Spleen (tissue), 7 donors: Measurements from ENCODE around the gene MCCC1.

Source experiments
- POLR2AphosphoS5 ChIP-seq, 3 donors: sonication (generic); formaldehyde crosslinking; IDR thresholded peaks; one replicate each; pipeline ENCODE4 v1.5.1; 2017; ENCODE audit warnings: antibody characterized with exemption in 3 of 3
- TF ChIP-seq, protein P1 (sequence below), 11 experiments: fragments of 200-600 bp in 7 of 11; fragments of 450-650 bp in 4 of 11; sonication (generic) in 4 of 11; IDR thresholded peaks in 8 of 11; conservative IDR thresholded peaks in 3 of 11; 1 replicate in 7 of 11; 2 replicates in 4 of 11; pipeline versions ENCODE4 v1.4.0 to v1.8.0; 2016 to 2021; ENCODE audit warnings: antibody characterized with exemption in 11 of 11, inconsistent platforms in 4 of 11, mild to moderate bottlenecking in 1 of 11
- donor health status: DM: no; HTN: no; CAD: no; lungs with moderate emphysema.
- donor health status: DM: no; HTN: no; CAD: no.
- donor health status: DM: no; HTN: no; CAD: no.

DNA sequence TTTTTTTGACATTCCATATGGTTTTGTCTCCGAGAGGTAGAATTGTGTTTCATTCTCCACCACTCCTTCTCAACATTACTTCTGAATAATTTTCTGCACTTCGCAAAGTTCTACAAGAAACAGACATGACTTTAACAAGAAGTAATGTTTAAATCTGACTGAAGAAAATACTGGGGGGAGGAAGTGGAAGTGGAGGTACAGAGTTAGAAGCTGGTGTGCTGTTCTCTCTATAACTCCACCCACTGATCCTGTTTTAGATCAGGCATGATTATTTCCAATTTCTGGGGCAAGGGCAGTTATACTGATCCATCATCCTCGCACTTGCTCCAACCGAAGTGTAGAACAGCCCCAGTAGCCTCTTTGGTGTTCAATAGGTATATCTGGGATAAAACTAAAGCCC, 9.2 kb upstream of the MCCC1 start:
- TF ChIP-seq, protein P1, sequence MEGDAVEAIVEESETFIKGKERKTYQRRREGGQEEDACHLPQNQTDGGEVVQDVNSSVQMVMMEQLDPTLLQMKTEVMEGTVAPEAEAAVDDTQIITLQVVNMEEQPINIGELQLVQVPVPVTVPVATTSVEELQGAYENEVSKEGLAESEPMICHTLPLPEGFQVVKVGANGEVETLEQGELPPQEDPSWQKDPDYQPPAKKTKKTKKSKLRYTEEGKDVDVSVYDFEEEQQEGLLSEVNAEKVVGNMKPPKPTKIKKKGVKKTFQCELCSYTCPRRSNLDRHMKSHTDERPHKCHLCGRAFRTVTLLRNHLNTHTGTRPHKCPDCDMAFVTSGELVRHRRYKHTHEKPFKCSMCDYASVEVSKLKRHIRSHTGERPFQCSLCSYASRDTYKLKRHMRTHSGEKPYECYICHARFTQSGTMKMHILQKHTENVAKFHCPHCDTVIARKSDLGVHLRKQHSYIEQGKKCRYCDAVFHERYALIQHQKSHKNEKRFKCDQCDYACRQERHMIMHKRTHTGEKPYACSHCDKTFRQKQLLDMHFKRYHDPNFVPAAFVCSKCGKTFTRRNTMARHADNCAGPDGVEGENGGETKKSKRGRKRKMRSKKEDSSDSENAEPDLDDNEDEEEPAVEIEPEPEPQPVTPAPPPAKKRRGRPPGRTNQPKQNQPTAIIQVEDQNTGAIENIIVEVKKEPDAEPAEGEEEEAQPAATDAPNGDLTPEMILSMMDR (IDR thresholded peaks at IDR 0.05 in 8 of 11, conservative IDR thresholded peaks at IDR 0.05 in 3 of 11): no peak
- no peak for TF ChIP-seq POLR2AphosphoS5 (IDR thresholded peaks at IDR 0.05)
